GM21390 (cell line): ENCODE results near the gene JAG2.

Source experiments
- ATAC-seq: cut with Tn5 transposase; IDR thresholded peaks from one replicate; pipeline ENCODE4 v1.9.1; 2021; ENCODE audit not compliant: unreplicated experiment

Gene JAG2

DNA sequence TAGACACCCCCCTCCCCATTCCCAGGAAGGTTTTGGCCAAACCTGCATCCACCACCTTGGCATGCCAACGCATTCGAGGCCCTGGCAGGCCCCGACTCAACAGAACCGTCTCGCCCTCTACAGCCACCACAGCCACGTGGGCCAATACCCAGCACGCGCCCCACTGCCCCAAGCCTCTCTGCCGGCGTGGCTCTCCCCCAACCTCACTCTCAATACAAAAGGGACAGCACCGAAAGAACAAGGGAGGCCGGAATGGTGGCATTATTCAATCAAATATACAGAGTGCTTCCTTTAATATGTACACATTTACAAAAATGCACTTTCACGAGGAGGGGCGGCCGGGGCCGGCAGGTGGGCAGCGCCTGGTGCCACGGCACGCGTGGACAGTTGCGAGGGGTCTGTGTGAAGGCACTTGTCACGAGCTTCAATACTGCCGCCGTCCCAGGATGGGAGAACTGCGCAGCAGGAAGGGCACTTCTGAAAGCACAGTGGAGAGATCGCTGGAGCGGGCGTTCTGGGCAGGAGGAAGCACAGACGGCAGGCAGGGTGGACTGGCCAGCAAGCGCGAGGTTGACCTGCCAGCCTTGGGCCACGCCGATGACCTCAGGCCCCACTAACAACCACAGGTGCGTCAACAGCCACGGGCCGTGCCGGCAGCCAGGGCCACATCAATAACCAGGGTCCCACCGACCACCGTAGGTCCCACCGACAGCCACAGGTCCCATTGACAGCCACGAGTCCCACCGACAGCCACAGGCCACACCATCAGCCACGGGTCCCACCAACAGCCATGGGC is 26.9 kb downstream of the JAG2 start:
- ATAC-seq, result no peak

DNA sequence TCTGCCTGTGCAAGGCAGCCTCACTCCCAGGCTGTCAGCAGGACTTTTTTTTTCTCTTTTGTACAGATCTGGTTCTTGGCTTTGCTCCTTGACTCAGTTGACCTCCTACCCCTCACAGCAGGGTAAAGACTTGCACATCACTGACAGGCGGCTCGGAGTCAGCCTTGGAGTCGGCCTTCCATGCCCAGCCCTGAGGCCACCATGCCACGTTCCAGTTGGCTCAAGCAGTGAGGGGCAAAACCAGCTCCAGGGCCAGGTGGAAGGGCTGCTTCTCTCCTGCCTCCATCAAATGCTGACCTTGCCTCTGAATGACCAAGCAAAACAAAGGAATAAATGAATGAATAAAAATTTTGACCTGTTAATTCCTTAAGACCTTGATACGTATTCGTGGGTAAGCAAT is 27.6 kb downstream of the JAG2 start:
- no peak for ATAC-seq

DNA sequence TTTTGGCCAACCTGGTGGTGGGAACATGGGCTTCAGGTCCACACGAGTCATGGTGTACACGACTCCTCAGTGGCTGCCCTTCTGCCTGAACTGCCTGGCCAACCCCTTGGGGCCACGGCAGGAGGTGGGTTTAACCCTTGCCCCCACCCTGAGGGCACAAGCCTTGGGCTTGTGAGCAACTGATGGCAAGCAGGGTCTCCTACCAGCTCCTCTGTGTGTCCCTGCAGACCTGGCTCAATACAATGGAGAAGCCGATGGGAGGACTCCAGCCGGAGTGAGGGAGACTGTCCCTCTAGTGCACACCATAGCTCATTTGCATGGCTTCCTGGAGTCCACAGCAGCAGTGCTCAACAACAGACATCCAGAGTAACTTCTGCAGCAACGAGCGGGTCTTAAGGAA is 28.0 kb downstream of the JAG2 start:
- ATAC-seq, result no peak

GRCh38 chr14:105139831-105140239 is 28.7 kb downstream of the JAG2 start:
- ATAC-seq, result no peak

DNA sequence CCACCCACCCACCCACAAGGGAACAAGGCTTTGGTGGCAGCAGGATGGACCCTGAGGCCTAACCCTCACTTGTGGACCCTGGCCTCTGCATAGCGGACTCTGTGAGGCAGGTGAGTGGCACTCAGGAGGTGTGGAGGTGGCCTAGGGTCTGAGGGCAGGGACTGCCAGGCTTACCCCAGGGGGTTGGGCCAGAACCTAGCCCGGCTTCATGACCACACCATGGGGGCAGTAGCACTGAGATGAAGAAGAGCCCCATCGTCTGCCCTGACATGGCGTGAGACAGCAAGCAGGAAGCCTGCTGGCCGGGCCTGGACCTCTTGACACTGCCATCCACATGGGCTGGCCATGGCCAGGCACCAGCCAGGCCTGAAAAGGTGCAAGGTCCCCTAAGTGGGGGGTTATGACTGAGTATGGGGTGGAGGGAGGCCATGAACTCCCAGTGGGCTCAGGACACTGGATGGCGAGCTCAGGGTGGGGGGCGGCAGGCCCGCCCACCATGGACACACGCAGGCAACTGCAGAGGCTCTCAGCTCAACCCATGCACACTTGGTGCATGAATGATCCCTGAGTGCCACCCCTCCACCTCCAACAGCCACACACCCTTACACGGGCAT is 29.3 kb downstream of the JAG2 start:
- ATAC-seq, result no peak

- no peak for ATAC-seq
These were observed 29.9 kb downstream of the JAG2 start for GRCh38 chr14:105138551-105139111.

DNA sequence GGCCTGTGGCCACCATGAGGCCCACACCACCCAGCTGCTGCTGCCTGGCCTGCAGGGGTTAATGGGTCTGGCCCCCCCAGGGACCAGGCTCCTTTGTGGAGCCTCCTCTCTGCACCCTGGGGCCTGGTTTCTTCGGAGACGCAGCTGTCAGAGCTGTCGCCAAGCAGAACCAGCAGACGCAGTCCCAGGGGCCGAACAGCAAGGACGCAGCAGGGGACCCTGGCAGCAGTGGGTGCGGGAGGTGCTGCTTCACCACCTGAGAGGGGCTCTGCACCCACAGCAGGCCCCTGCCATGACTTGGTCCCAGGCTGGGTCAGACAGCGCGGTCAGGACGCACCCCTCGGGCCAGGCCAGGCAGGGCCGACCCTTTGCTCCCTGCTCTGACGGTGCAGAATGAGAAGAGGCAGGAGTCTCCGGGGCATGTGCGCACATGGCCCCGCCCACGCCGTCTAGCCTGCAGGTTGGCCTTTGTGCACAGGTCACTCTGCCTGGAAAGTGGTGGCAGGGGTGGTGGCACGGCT is 30.5 kb downstream of the JAG2 start:
- no peak for ATAC-seq

- no peak for ATAC-seq
These were observed 31.0 kb downstream of the JAG2 start for GRCh38 chr14:105137481-105138020.

DNA sequence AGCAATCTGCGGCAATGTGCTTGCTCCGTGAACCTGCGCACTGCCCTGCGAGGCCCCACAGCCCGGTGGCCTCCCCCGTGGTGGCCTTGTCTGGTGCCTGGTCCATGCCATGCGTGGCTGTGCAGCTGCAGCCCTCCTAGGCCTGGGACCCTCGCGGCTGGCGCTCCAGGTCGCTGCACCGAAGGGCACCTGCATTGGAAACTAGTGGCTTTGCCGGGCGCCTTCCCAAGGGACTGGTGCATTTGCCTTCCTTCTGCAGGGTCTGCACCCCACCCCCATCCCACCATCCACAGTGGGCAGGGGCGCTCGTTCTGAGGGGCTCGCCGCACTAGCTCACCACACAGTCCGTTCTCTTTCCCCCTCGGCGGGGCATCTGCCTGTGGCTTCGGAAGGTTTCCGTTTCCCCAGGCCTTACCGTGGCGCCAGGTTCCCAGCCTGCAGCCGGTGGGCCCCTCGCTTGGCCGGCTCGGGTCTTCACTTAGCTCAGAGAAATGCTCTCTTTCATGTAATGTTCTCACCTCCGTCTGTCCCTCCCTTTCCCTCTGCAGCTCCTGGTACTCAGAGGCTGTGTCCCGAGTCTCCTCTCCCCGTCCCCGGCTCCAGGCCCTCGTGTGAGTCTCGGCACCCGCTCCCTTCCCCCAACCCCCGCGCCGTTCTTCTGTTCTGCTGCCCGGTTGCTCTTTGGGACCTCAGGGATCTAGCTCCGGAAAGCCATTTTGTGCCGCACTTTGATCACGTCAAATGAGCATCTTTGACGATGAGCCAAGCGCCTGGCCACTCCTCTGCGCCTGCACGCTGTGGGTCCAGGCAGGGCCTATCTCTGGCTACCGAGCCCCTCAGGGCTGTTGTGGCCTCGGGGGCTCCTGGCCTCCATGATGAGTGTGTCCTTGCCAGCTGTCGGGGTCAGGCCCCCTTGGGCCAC is 31.9 kb downstream of the JAG2 start:
- no peak for ATAC-seq

DNA sequence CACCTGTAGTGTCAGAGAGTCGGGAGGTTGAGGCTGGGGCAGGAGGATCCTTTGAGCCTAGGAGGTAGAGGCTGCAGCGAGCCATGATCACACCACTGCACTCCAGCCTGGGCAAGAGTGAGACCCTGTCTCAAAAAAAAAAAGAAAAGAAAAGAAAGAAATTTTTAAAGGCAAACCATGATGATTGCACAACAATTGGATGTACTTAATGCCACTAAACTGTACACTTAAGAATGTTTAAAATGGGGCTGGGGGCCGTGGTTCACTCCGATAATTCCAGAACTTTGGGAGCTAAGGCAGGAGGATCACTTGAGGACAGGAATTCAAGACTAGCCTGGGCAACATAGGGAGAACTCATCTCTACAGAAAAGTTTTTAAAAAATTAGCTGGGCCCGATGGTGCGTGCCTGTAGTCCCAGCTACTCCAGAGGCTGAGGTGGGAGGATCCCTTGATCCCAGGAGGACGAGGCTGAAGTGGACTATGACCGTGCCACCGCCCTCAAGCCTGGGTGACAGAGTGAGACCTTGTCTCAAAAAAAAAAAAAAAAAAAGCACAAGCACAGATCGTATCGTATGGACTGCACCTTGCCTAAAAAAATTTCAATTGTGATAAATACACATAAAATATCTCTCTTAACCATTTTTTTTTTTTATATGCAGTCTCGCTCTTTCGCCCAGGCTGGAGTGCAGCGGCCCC is 32.7 kb downstream of the JAG2 start:
- no peak for ATAC-seq

- ATAC-seq, result no peak
These were observed 35.5 kb downstream of the JAG2 start for GRCh38 chr14:105132921-105133654.

DNA sequence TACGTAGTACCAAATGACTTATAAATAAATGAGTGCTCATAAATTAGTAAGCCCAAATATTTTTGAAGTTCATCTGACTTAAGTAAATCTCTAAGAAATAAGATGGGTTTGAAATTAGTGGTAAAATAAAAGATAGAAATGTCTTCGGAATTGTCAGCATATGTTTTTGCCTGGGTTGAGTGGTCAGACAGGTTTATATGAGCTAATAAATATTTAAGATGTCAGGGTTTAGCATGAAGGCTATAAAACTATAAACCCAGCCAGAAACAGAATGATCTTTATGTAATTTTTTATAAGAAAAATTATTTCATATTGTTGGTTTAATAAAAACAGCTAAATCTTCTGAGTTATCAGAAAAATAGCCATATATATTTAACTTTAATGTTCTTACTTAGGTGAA is 37.3 kb downstream of the JAG2 start:
- ATAC-seq, result no peak

GRCh38 chr14:105128059-105128458 is 40.5 kb downstream of the JAG2 start:
- no peak for ATAC-seq

DNA sequence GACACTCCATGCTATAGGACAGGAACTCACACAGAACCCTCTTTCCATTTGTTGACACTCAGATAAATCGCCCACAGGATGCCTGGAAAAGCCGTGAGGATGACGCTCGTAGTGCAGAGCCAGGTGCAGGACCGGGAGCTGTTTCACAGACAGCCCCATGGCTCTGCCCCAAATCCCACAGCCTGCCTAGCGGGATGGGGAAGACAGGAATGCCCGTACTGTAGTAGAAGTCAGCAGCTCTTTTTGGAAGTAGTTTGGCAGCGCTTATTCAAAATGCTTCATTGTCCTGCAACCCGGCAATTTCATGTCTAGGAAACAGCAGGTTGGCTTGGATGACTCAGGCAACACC is 41.6 kb downstream of the JAG2 start:
- ATAC-seq, result no peak

DNA sequence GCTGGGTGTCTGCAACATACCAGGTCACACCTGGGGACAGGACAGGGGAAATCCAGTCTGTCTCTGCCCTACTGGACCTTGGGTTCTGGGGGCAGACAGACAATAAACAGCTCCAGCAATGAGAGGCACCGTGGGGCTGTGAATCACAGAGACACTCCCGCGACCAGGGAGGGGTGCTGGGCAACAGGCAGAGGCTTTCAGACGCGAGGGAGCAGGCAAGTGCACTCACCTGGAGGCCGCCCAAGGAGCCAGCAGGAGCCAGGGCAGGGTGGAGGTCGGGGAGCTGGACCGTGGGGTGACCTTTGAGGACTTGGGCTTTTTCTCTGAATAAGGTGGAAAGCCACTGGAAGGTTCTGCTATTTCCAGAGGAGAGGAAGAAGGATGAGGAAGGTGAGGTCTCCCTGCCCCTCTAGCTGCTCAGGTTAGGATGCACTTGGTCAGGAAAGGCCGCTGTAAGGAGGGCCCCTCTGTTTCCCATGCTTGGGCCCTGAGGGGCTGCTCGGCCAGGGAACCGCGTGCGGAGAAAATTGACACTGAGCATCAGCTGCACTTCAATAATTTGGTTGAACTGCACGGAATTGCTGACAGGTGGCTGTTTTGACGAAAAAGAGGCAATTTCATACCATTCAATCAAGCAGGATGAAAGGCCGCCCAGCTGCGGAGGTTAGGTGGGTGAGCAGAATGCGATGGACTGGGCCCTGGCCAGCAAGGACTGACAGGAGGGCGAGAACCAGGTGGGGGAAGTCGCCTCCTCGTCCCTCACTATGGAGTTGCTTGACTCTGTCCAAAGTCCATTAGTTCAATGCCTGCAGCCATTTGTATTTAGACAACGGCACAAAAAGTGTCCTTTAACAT is 42.2 kb downstream of the JAG2 start:
- no peak for ATAC-seq

GRCh38 chr14:105124823-105125222 is 43.8 kb downstream of the JAG2 start:
- ATAC-seq, result no peak

DNA sequence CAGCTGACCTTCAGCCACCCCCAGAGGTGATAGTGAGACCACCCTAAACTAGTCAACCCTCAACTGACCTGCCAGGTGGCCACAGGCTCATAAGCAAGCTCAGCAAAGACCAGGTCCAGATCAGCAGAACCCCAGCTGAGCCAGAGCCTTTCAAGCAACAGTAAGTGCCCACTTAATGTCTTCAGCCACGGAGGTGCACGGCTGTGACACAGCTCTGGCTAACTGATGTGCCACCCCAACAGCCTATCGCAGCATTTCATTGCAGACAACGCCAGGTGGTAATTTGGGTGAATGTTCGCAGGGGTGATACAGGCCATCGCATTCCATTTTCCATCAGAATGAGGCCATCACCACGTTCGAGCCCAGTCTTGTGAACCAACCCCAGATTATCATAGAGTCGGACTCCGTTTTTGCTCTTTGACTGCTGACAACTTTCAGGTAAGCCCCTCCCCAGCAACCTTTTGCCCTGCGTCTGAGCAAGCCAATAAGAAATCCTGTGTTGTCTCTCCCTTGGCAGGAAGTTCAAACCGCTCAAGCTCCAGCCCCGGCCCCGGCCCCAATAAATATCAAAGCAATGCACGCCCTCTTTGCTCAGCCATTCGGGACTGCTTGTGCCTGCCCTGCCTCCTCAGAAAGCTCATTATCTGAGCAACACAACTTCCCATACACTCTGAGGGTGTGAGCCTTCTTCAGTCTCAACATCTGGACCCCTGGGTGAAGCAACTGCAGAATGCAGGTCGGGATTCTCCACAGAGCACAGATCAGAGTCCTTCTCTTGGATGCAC is 44.4 kb downstream of the JAG2 start:
- ATAC-seq, result no peak

- ATAC-seq, result no peak
These were observed 45.4 kb downstream of the JAG2 start for GRCh38 chr14:105123064-105123665.
